WTC11 (cell line): Measurements from ENCODE around the gene ITGA8. TPM values are rescaled to one million over a fixed set of nuclear protein-coding genes. Genes with fewer than 3 reads are reported as not detected.
"Not testable (repeated sequence)": the region's sequence is repeated elsewhere in the genome, so short reads cannot be mapped to it uniquely, and the experiment has no call there.

ENCODE experiments used
- ATAC-seq: fragments of 200-7000 bp; cut with Tn5 transposase; 2 replicates; pipeline ENCODE4 v1.10.0; 2021; ENCODE audit warnings: mild to moderate bottlenecking, moderate library complexity
- CTCF ChIA-PET: fragments of 300-600 bp; sonication (Branson Sonifier 250); formaldehyde crosslinking; loops from one replicate; lab custom pipeline; 2021; ENCODE audit warnings: antibody characterized with exemption; lab: Charles Lee
- POLR2A ChIA-PET: fragments of 350-600 bp; sonication (Branson Sonifier 250); formaldehyde crosslinking; loops from one replicate; lab custom pipeline; 2021; ENCODE audit warnings: antibody characterized with exemption; lab: Charles Lee
- DNase-seq: peaks from one replicate; pipeline ENCODE4 v3.0.0; 2021; ENCODE audit warnings: low spot score
- H3K27ac Mint-ChIP-seq: 2 replicates; pipeline ENCODE4 v1.8.0; 2021; ENCODE audit warnings: mixed read lengths
- H3K27me3 Mint-ChIP-seq: 2 replicates; pipeline ENCODE4 v1.8.0; 2021; ENCODE audit warnings: low read depth, mild to moderate bottlenecking, moderate library complexity, mixed read lengths
- H3K36me3 Mint-ChIP-seq: 2 replicates; pipeline ENCODE4 v1.8.0; 2021; ENCODE audit warnings: mixed read lengths
- H3K4me1 Mint-ChIP-seq: 2 replicates; pipeline ENCODE4 v1.8.0; 2022; ENCODE audit warnings: mixed read lengths
- H3K4me3 Mint-ChIP-seq: 2 replicates; pipeline ENCODE4 v1.8.0; 2021; ENCODE audit warnings: mild to moderate bottlenecking, moderate library complexity, mixed read lengths
- H3K9me3 Mint-ChIP-seq: 2 replicates; pipeline ENCODE4 v1.8.0; 2021; ENCODE audit warnings: mixed read lengths
- ESRRA ChIP-seq: sonication (generic); formaldehyde crosslinking; IDR thresholded peaks from 2 replicates; pipeline ENCODE4 v1.8.1; 2022; ENCODE audit warnings: mild to moderate bottlenecking, missing genetic modification reagents, borderline replicate concordance
- FOXP1 ChIP-seq: sonication (generic); formaldehyde crosslinking; IDR thresholded peaks from 2 replicates; pipeline ENCODE4 v1.8.0; 2022; ENCODE audit warnings: missing genetic modification reagents, mild to moderate bottlenecking, moderate library complexity, borderline replicate concordance
- NFYB ChIP-seq: sonication (generic); formaldehyde crosslinking; conservative IDR thresholded peaks from 2 replicates; pipeline ENCODE4 v1.8.0; 2022; ENCODE audit warnings: low read depth, missing genetic modification reagents
- NR1H2 ChIP-seq: sonication (generic); formaldehyde crosslinking; IDR thresholded peaks from 2 replicates; pipeline ENCODE4 v1.9.0; 2021; ENCODE audit warnings: mild to moderate bottlenecking, moderate library complexity, missing genetic modification reagents
- PRRX2 ChIP-seq: fragments of 250-450 bp; sonication (Bioruptor Pico); IDR thresholded peaks from 2 replicates; pipeline ENCODE4 v1.8.0; 2021; ENCODE audit warnings: mild to moderate bottlenecking
- SMAD3 ChIP-seq: sonication (generic); formaldehyde crosslinking; IDR thresholded peaks from 2 replicates; pipeline ENCODE4 v1.8.0; 2022; ENCODE audit warnings: missing genetic modification reagents, mild to moderate bottlenecking, borderline replicate concordance
- ZNF232 ChIP-seq: sonication (generic); formaldehyde crosslinking; IDR thresholded peaks from 2 replicates; pipeline ENCODE4 v1.8.0; 2022; ENCODE audit warnings: mild to moderate bottlenecking, missing genetic modification reagents
- ZNF317 ChIP-seq: sonication (generic); formaldehyde crosslinking; IDR thresholded peaks from 2 replicates; pipeline ENCODE4 v1.8.1; 2023; ENCODE audit warnings: low read depth, mild to moderate bottlenecking, moderate library complexity, missing genetic modification reagents, borderline replicate concordance
- ZNF671 ChIP-seq: fragments of 250-450 bp; sonication (Bioruptor Pico); IDR thresholded peaks from 2 replicates; pipeline ENCODE4 v1.8.0; 2021; ENCODE audit warnings: mild to moderate bottlenecking
- total RNA-seq: library from RNA; stranded (reverse); gene quantifications from 3 replicates; pipeline ENCODE4 v1.2.3, GENCODE V29; 2021
- TF ChIP-seq, protein P1 (sequence below): sonication (generic); formaldehyde crosslinking; IDR thresholded peaks from 2 replicates; pipeline ENCODE4 v1.8.1; 2022; ENCODE audit warnings: low read depth, missing genetic modification reagents, borderline replicate concordance
- TF ChIP-seq, protein P2 (sequence below): fragments of 200-600 bp; IDR thresholded peaks from 2 replicates; pipeline ENCODE4 v1.8.0; 2022; ENCODE audit warnings: antibody characterized with exemption
- TF ChIP-seq, protein P3 (sequence below): sonication (generic); formaldehyde crosslinking; IDR thresholded peaks from 2 replicates; pipeline ENCODE4 v1.8.1; 2023; ENCODE audit warnings: mild to moderate bottlenecking, moderate library complexity, missing genetic modification reagents
- TF ChIP-seq, protein P4 (sequence below): sonication (generic); formaldehyde crosslinking; IDR thresholded peaks from 2 replicates; pipeline ENCODE4 v1.8.0; 2023; ENCODE audit warnings: missing genetic modification reagents
- TF ChIP-seq, protein P5 (sequence below): sonication (generic); formaldehyde crosslinking; IDR thresholded peaks from 2 replicates; pipeline ENCODE4 v1.8.0; 2022; ENCODE audit warnings: missing genetic modification reagents

ITGA8 gene
- total RNA-seq, 1 experiment from 2014 or later, result not detected

DNA sequence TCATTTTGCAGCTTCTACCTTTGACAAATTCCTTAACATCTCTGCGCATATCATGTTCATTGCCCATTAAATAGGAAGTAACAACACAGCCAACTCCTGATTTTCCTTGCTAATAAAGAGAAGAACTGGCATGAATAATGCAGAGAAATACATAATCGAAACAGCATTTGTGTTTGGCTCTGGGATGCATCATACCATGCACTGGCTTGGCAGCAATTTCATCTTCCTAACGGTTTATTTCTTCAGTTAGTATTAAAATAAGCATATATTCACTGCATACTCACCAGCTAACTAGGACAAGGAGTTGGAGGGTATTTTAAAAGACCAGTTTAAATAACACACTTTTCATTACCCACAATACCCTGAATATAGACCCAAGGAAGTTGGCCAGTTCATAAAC is 132.5 kb downstream of the ITGA8 start:
- ATAC-seq (no peak), DNase-seq (no peak)
- Mint-ChIP-seq H3K4me1 (no peaks in the 10 kb centered on the region), H3K4me3 (no peak overlapping the region), H3K27ac (no peak overlapping the region), H3K36me3 (peaks cover 4% of the 10 kb centered on the region), H3K9me3 (peaks cover 18% of the 10 kb centered on the region), H3K27me3 (no peaks in the 10 kb centered on the region; the same call in 1 of the 2 replicates)
- ChIA-PET POLR2A (no interaction called here), CTCF (no interaction called here)
- no peak for TF ChIP-seq SMAD3
- no peak for TF ChIP-seq ZNF671 (CRISPR knock-in tag)
- TF ChIP-seq, protein P1, sequence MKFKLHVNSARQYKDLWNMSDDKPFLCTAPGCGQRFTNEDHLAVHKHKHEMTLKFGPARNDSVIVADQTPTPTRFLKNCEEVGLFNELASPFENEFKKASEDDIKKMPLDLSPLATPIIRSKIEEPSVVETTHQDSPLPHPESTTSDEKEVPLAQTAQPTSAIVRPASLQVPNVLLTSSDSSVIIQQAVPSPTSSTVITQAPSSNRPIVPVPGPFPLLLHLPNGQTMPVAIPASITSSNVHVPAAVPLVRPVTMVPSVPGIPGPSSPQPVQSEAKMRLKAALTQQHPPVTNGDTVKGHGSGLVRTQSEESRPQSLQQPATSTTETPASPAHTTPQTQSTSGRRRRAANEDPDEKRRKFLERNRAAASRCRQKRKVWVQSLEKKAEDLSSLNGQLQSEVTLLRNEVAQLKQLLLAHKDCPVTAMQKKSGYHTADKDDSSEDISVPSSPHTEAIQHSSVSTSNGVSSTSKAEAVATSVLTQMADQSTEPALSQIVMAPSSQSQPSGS, result no peak

DNA sequence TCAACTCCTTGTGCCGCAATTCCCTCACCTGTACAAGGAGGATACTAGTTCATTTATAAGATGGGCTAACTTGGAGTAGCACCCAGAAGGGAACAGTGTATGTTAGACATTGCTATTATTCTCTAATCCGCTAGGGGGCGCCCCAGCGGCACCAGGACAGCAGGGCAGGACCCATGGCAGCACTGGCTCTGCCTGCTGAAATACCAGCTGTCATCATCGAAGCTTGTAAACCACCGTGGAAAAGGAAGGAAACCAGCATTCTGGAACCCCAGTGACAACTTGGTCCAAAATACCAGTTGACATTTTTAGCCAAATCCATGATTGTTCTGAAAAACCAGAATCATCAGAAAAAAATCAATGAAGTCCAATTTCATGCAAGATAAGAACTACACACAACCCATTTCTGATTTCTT is 134.4 kb downstream of the ITGA8 start:
- ATAC-seq, result peak; percentile 99
- CTCF ChIA-PET, result interaction anchor here (0.5 to 1.2 kb wide), 28 partner anchors 8 to 231 kb away, joined by 3 to 39 read pairs (median 3); partner anchors contain the start of gene ITGA8
- Mint-ChIP-seq H3K4me1 (no peaks in the 10 kb centered on the region), H3K4me3 (no peak overlapping the region), H3K36me3 (no peaks in the 10 kb centered on the region; the same call in 1 of the 2 replicates), H3K9me3 (peaks cover 29% of the 10 kb centered on the region), H3K27me3 (no peaks in the 10 kb centered on the region; the same call in 1 of the 2 replicates), H3K27ac (no peak overlapping the region)
- TF ChIP-seq ZNF232 (CRISPR knock-in tag), result no peak
- TF ChIP-seq, protein P2, sequence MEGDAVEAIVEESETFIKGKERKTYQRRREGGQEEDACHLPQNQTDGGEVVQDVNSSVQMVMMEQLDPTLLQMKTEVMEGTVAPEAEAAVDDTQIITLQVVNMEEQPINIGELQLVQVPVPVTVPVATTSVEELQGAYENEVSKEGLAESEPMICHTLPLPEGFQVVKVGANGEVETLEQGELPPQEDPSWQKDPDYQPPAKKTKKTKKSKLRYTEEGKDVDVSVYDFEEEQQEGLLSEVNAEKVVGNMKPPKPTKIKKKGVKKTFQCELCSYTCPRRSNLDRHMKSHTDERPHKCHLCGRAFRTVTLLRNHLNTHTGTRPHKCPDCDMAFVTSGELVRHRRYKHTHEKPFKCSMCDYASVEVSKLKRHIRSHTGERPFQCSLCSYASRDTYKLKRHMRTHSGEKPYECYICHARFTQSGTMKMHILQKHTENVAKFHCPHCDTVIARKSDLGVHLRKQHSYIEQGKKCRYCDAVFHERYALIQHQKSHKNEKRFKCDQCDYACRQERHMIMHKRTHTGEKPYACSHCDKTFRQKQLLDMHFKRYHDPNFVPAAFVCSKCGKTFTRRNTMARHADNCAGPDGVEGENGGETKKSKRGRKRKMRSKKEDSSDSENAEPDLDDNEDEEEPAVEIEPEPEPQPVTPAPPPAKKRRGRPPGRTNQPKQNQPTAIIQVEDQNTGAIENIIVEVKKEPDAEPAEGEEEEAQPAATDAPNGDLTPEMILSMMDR, result peak; percentile 90
- POLR2A ChIA-PET, result no interaction called here
- DNase-seq, result peak; percentile 74

DNA sequence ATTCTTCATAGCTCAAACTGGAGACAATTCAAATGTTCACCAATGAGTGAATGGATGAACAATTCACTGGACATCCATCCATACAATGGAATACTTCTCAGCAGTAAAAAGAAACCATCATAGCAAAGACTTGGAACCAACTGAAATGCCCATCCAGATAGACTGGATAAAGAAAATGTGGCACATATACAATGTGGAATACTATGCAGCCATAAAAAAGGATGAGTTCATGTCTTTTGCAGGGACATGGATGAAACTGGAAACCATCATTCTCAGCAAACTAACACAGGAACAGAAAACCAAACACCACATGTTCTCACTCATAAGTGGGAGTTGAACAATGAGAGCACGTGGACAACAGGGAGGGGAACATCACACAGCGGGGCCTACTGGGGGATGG is 136.8 kb downstream of the ITGA8 start:
- H3K27me3 Mint-ChIP-seq, H3K36me3 Mint-ChIP-seq, DNase-seq, POLR2A ChIA-PET, ATAC-seq, H3K4me1 Mint-ChIP-seq, CTCF ChIA-PET, H3K27ac Mint-ChIP-seq, H3K4me3 Mint-ChIP-seq: not testable (repeated sequence)
- H3K9me3 Mint-ChIP-seq, result peaks cover 35% of the 10 kb centered on the region

DNA sequence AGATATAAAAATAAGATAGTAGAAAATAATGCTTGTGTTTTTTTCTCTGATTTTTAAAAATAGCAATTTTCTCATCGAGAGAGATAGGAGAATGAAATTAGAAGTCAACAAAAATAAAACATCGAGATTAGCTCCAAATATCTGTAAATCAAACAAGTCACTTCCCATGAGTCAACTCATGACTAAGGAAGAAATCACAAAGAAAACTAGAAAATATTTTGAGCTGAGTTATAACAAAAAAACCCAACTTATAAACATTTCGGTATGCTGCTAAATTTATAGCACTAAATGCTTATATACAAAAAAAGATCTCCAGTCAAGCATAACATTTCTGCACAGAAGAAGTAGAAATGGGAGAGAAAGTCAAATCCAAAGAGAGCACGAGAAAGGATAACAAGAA is 140.1 kb downstream of the ITGA8 start:
- Mint-ChIP-seq H3K36me3 (no peaks in the 10 kb centered on the region; the same call in 1 of the 2 replicates), H3K4me1 (no peaks in the 10 kb centered on the region)
- TF ChIP-seq, protein P3, sequence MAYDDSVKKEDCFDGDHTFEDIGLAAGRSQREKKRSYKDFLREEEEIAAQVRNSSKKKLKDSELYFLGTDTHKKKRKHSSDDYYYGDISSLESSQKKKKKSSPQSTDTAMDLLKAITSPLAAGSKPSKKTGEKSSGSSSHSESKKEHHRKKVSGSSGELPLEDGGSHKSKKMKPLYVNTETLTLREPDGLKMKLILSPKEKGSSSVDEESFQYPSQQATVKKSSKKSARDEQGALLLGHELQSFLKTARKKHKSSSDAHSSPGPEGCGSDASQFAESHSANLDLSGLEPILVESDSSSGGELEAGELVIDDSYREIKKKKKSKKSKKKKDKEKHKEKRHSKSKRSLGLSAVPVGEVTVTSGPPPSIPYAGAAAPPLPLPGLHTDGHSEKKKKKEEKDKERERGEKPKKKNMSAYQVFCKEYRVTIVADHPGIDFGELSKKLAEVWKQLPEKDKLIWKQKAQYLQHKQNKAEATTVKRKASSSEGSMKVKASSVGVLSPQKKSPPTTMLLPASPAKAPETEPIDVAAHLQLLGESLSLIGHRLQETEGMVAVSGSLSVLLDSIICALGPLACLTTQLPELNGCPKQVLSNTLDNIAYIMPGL (CRISPR knock-in tag), result no peak
- TF ChIP-seq, protein P4, sequence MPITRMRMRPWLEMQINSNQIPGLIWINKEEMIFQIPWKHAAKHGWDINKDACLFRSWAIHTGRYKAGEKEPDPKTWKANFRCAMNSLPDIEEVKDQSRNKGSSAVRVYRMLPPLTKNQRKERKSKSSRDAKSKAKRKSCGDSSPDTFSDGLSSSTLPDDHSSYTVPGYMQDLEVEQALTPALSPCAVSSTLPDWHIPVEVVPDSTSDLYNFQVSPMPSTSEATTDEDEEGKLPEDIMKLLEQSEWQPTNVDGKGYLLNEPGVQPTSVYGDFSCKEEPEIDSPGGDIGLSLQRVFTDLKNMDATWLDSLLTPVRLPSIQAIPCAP (CRISPR knock-in tag), result no peak
- TF ChIP-seq, protein P5, sequence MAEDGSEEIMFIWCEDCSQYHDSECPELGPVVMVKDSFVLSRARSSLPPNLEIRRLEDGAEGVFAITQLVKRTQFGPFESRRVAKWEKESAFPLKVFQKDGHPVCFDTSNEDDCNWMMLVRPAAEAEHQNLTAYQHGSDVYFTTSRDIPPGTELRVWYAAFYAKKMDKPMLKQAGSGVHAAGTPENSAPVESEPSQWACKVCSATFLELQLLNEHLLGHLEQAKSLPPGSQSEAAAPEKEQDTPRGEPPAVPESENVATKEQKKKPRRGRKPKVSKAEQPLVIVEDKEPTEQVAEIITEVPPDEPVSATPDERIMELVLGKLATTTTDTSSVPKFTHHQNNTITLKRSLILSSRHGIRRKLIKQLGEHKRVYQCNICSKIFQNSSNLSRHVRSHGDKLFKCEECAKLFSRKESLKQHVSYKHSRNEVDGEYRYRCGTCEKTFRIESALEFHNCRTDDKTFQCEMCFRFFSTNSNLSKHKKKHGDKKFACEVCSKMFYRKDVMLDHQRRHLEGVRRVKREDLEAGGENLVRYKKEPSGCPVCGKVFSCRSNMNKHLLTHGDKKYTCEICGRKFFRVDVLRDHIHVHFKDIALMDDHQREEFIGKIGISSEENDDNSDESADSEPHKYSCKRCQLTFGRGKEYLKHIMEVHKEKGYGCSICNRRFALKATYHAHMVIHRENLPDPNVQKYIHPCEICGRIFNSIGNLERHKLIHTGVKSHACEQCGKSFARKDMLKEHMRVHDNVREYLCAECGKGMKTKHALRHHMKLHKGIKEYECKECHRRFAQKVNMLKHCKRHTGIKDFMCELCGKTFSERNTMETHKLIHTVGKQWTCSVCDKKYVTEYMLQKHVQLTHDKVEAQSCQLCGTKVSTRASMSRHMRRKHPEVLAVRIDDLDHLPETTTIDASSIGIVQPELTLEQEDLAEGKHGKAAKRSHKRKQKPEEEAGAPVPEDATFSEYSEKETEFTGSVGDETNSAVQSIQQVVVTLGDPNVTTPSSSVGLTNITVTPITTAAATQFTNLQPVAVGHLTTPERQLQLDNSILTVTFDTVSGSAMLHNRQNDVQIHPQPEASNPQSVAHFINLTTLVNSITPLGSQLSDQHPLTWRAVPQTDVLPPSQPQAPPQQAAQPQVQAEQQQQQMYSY, result no peak
- no peak for TF ChIP-seq NFYB (CRISPR knock-in tag)
- TF ChIP-seq NR1H2 (CRISPR knock-in tag), result no peak
- no peak for TF ChIP-seq ESRRA
- TF ChIP-seq PRRX2 (CRISPR knock-in tag), result no peak
- no peak for TF ChIP-seq FOXP1 (CRISPR knock-in tag)
- no peak for TF ChIP-seq ZNF317
- TF ChIP-seq, all 79 proteins: peak for 0
- DNase-seq, result no peak
- Mint-ChIP-seq H3K27ac (no peak overlapping the region), H3K4me3 (no peak overlapping the region), H3K27me3 (peaks cover 3% of the 10 kb centered on the region; the same call in 1 of the 2 replicates), H3K9me3 (peaks cover 35% of the 10 kb centered on the region)
- POLR2A ChIA-PET, result no interaction called here
- no peak for ATAC-seq
- CTCF ChIA-PET, result no interaction called here
